Kidney epithelial cell (primary cell): Measurements from ENCODE around the gene COL18A1. TPM values are rescaled to one million over a fixed set of nuclear protein-coding genes. Genes with fewer than 3 reads are reported as not detected.

Experiments used
- DNase-seq: peaks from one replicate; pipeline ENCODE4 v3.0.0-alpha.2; 2010; ENCODE audit warnings: low read depth
- H3K27me3 ChIP-seq: 2 replicates; pipeline ENCODE4 v1.6.0; 2011; ENCODE audit warnings: low read length; ENCODE audit not compliant: control insufficient read depth, insufficient read depth
- H3K36me3 ChIP-seq: 2 replicates; pipeline ENCODE4 v1.5.1; 2011; ENCODE audit warnings: low read length; ENCODE audit not compliant: control insufficient read depth, insufficient read depth
- H3K4me3 ChIP-seq: 2 replicates; pipeline ENCODE4 v1.5.1; 2011; ENCODE audit warnings: low read depth, mild to moderate bottlenecking, control low read depth, low read length
- CTCF ChIP-seq: IDR thresholded peaks from 2 replicates; pipeline ENCODE4 v1.5.1; 2011; ENCODE audit warnings: mild to moderate bottlenecking, moderate library complexity, low read length, control low read depth, inconsistent platforms; ENCODE audit not compliant: insufficient read depth, poor library complexity, severe bottlenecking
- total RNA-seq: library from RNA; depleted of rRNA; stranded (reverse); fragments of >200 nt; gene quantifications from 2 replicates; pipeline ENCODE4 v1.2.3, GENCODE V29; 2015

The COL18A1 gene
- total RNA-seq, 1 donor from 2014 or later = 808 TPM

GRCh38 chr21:45467221-45467779 is 62.3 kb downstream of the COL18A1 start:
- H3K4me3 ChIP-seq = no peak overlapping the region
- H3K36me3 ChIP-seq = peaks cover 3% of the 10 kb centered on the region
- DNase-seq = no peak
- H3K27me3 ChIP-seq = no peaks in the 10 kb centered on the region
- no peak for TF ChIP-seq CTCF

GRCh38 chr21:45468051-45468970 is 63.3 kb downstream of the COL18A1 start:
- peaks cover 3% of the 10 kb centered on the region for H3K36me3 ChIP-seq
- TF ChIP-seq CTCF = no peak
- no peaks in the 10 kb centered on the region for H3K27me3 ChIP-seq
- no peak for DNase-seq
- no peak overlapping the region for H3K4me3 ChIP-seq

GRCh38 chr21:45468971-45469272 is 64.0 kb downstream of the COL18A1 start:
- Histone ChIP-seq H3K4me3 (no peak overlapping the region), H3K36me3 (peaks cover 3% of the 10 kb centered on the region)
- DNase-seq = no peak

GRCh38 chr21:45469273-45470086 is 64.5 kb downstream of the COL18A1 start:
- Histone ChIP-seq H3K27me3 (no peaks in the 10 kb centered on the region), H3K36me3 (peaks cover 4% of the 10 kb centered on the region), H3K4me3 (no peak overlapping the region)
- TF ChIP-seq CTCF = no peak
- DNase-seq = no peak

More at GRCh38 chr21:45468971-45469272, 64.0 kb downstream of the COL18A1 start:
- no peaks in the 10 kb centered on the region for H3K27me3 ChIP-seq
- TF ChIP-seq CTCF = no peak

GRCh38 chr21:45470087-45470515 is 65.1 kb downstream of the COL18A1 start:
- DNase-seq = no peak
- TF ChIP-seq CTCF = no peak
- Histone ChIP-seq H3K4me3 (no peak overlapping the region), H3K27me3 (no peaks in the 10 kb centered on the region), H3K36me3 (peaks cover 5% of the 10 kb centered on the region)
